K562 (cell line): ENCODE results near the gene LRMDA. TPM values are rescaled to one million over a fixed set of nuclear protein-coding genes. Genes with fewer than 3 reads are reported as not detected.

Experiments used
- ATAC-seq: fragments of 200-7000 bp; cut with Tn5 transposase; 3 replicates; pipeline ENCODE4 v1.9.1; 2020; ENCODE audit warnings: moderate library complexity
- BruUV-seq: library from RNA; stranded (reverse); fragments of 400-500 nt; replicated peaks from 2 replicates; lab custom pipeline; 2021; lab: Mats Ljungman, UMichigan
- CTCF ChIA-PET: fragments of 300-600 bp; formaldehyde crosslinking; extraction: SDS; loops from one replicate; lab custom pipeline; 2021; ENCODE audit warnings: low intra/inter-chr PET ratio; lab: Yijun Ruan, JAX
- POLR2A ChIA-PET: fragments of 300-600, 350-650 bp; sonication (Branson Sonifier 250); formaldehyde crosslinking; extraction: SDS; loops from one replicate; lab custom pipeline; 2021; ENCODE audit warnings: antibody characterized with exemption, inconsistent platforms; lab: Yijun Ruan, JAX
- DNase-seq, 4 experiments: peaks; one replicate each; pipeline versions ENCODE4 v3.0.0 to v3.0.0-alpha.2; 2011 to 2018; ENCODE audit warnings: low spot score in 3 of 4, mixed read lengths in 3 of 4; ENCODE audit errors: extremely low read depth in 1 of 4
- FAIRE-seq: peaks from 2 replicates; lab custom pipeline; 2011; peaks lifted over from hg19 to GRCh38; lab: Jason Lieb, UNC
- H2AFZ ChIP-seq: 2 replicates; pipeline ENCODE4 v1.6.0; 2011; ENCODE audit warnings: low read depth, low read length, control low read depth, inconsistent platforms
- H3K27ac ChIP-seq: fragments of 200-600 bp; 3 replicates; pipeline ENCODE4 v1.8.0; 2011; ENCODE audit warnings: low read depth, mild to moderate bottlenecking, control low read depth, inconsistent platforms, low read length, moderate library complexity, mixed read lengths; ENCODE audit errors: extremely low read depth
- H3K27me3 ChIP-seq, 2 experiments: fragments of 300-600 bp in 1 of 2; 2 replicates in 1 of 2; 3 replicates in 1 of 2; pipeline versions ENCODE4 v1.6.0 to v1.8.0; 2011; ENCODE audit warnings: inconsistent platforms in 2 of 2, low read length in 2 of 2, mild to moderate bottlenecking in 1 of 2, mixed read lengths in 1 of 2, moderate library complexity in 1 of 2; ENCODE audit not compliant: control insufficient read depth in 2 of 2, insufficient read depth in 2 of 2
- H3K36me3 ChIP-seq: fragments of 300-600 bp; 3 replicates; pipeline ENCODE4 v1.8.0; 2011; ENCODE audit warnings: mild to moderate bottlenecking, low read length, inconsistent platforms; ENCODE audit not compliant: control insufficient read depth, insufficient read depth
- H3K4me1 ChIP-seq, 2 experiments: fragments of 200-600 bp in 1 of 2; replicated peaks in 1 of 2; 2 replicates in 1 of 2; 3 replicates in 1 of 2; pipeline versions ENCODE4 v1.5.1 to v1.8.0; 2011; ENCODE audit warnings: inconsistent platforms in 2 of 2, low read length in 2 of 2, mild to moderate bottlenecking in 1 of 2, mixed read lengths in 1 of 2, moderate library complexity in 1 of 2; ENCODE audit not compliant: control insufficient read depth in 2 of 2, insufficient read depth in 2 of 2
- H3K4me2 ChIP-seq: 2 replicates; pipeline ENCODE4 v1.6.1; 2011; ENCODE audit warnings: low read length, control low read depth, inconsistent platforms, mixed read lengths; ENCODE audit not compliant: insufficient read depth
- H3K4me3 ChIP-seq: fragments of 200-600 bp; sonication (generic), shearing (Covaris generic); 2 replicates; pipeline ENCODE4 v1.5.1; 2016; ENCODE audit warnings: control low read depth, inconsistent platforms
- H3K79me2 ChIP-seq: fragments of 200-600 bp; 3 replicates; pipeline ENCODE4 v1.8.0; 2011; ENCODE audit warnings: low read length, inconsistent platforms; ENCODE audit not compliant: control insufficient read depth, insufficient read depth
- H3K9ac ChIP-seq, 2 experiments: 2 replicates each; pipeline versions ENCODE4 v1.6.0 to v1.6.1; 2011; ENCODE audit warnings: low read depth in 2 of 2, low read length in 2 of 2, control low read depth in 1 of 2, inconsistent platforms in 1 of 2, mild to moderate bottlenecking in 1 of 2, mixed read lengths in 1 of 2; ENCODE audit not compliant: insufficient read depth in 1 of 2
- H3K9me1 ChIP-seq: one replicate; pipeline ENCODE4 v1.6.0; 2011; ENCODE audit warnings: inconsistent platforms, mild to moderate bottlenecking, low read length, moderate library complexity; ENCODE audit not compliant: control insufficient read depth, insufficient read depth
- H3K9me3 ChIP-seq: replicated peaks from 2 replicates; pipeline ENCODE4 v1.5.1; 2011; ENCODE audit warnings: low read depth, low read length, inconsistent platforms; ENCODE audit not compliant: control insufficient read depth, insufficient read depth
- H4K20me1 ChIP-seq: replicated peaks from 2 replicates; pipeline ENCODE4 v1.6.1; 2011; ENCODE audit warnings: low read length, inconsistent platforms, mixed read lengths; ENCODE audit not compliant: control insufficient read depth, insufficient read depth
- PHTF2 ChIP-seq: fragments of 250-450 bp; sonication (Bioruptor Pico); IDR thresholded peaks from 2 replicates; pipeline ENCODE4 v1.5.0; 2021; ENCODE audit warnings: mild to moderate bottlenecking
- POLR3G ChIP-seq: IDR thresholded peaks from 2 replicates; pipeline ENCODE4 v1.6.1; 2011; ENCODE audit not compliant: insufficient read length, insufficient replicate concordance; ENCODE audit errors: extremely low read depth
- PTTG1 ChIP-seq: fragments of 450-650 bp; IDR thresholded peaks from 2 replicates; pipeline ENCODE4 v1.6.1; 2016; ENCODE audit warnings: low read depth, mild to moderate bottlenecking, missing genetic modification characterization, missing compliant biosample characterization
- SIN3A ChIP-seq, 2 experiments: fragments of 150-350 bp in 1 of 2; IDR thresholded peaks; 2 replicates each; pipeline ENCODE4 v1.6.1; 2011 to 2016; ENCODE audit warnings: borderline replicate concordance in 2 of 2, low read depth in 2 of 2, low read length in 2 of 2, mild to moderate bottlenecking in 2 of 2, moderate library complexity in 2 of 2; ENCODE audit not compliant: control insufficient read depth in 1 of 2
- SP1 ChIP-seq: sonication (generic); formaldehyde crosslinking; IDR thresholded peaks from 2 replicates; pipeline ENCODE4 v1.8.1; 2022; ENCODE audit warnings: mild to moderate bottlenecking, missing genetic modification reagents
- SRSF9 ChIP-seq: fragments of 200-400 bp; formaldehyde crosslinking; IDR thresholded peaks from 2 replicates; pipeline ENCODE4 v1.6.1; 2017; ENCODE audit warnings: low read depth, low read length, borderline replicate concordance
- TAF9B ChIP-seq: fragments of 450-650 bp; IDR thresholded peaks from 2 replicates; pipeline ENCODE4 v1.6.1; 2018; ENCODE audit warnings: mild to moderate bottlenecking; ENCODE audit not compliant: partially characterized antibody
- TRIM28 ChIP-seq: fragments of 450-650 bp; IDR thresholded peaks from 2 replicates; pipeline ENCODE4 v1.6.1; 2017
- ZBTB1 ChIP-seq: sonication (generic); formaldehyde crosslinking; IDR thresholded peaks from 2 replicates; pipeline ENCODE4 v1.8.1; 2023; ENCODE audit warnings: missing genetic modification reagents, low read depth, mild to moderate bottlenecking, borderline replicate concordance
- ZBTB17 ChIP-seq: fragments of 450-650 bp; formaldehyde crosslinking; IDR thresholded peaks from 2 replicates; pipeline ENCODE4 v1.4.0; 2020; ENCODE audit warnings: mild to moderate bottlenecking
- WGBS: fragments of 100-300 bp; shearing (Covaris generic); methylation state at CpG from one replicate; pipeline ENCODE4 v1.1.6; 2016; ENCODE audit warnings: low coverage, mixed read lengths; ENCODE audit not compliant: insufficient coverage; ENCODE audit errors: missing lambda C conversion rate; 5-methylcytosine and 5-hydroxymethylcytosine counted together
- in situ Hi-C: fragments of 300-500 bp; cut with MboI; formaldehyde crosslinking; loops from 4 replicates; pipeline ENCODE4 v1.15.0; 2018; ENCODE audit warnings: inconsistent platforms, mixed read lengths
- intact Hi-C: fragments of 100-400 bp; cut with micrococcal nuclease; formaldehyde crosslinking; loops from 2 replicates; pipeline ENCODE4 v1.14.2; 2022
- polyA plus RNA-seq, 8 experiments: library from polyadenylated mRNA; depleted of rRNA in 4 of 8; stranded (reverse) in 5 of 8; unstranded in 3 of 8; fragments of >200 nt; fragmentation: Nextera tagmentation in 2 of 8; fragmentation: Illumina TruSeq in 1 of 8; extraction: Ambion mirVana in 2 of 8; extraction: Trizol in 1 of 8; gene quantifications; 2 replicates each; pipeline versions ENCODE4 v1.2.1 to v1.2.3, GENCODE V29; 2011 to 2014; ENCODE audit warnings: inconsistent platforms in 1 of 8, missing spikeins in 1 of 8
- total RNA-seq, 7 experiments: library from RNA; depleted of rRNA in 6 of 7; stranded (reverse); fragments of >200 nt in 6 of 7; fragmentation: Illumina TruSeq in 2 of 7; extraction: Trizol in 2 of 7; gene quantifications; 2 replicates each; pipeline versions ENCODE4 v1.2.1 to v1.2.3, GENCODE V29; 2011 to 2021; ENCODE audit warnings: low replicate concordance in 1 of 7
- TF ChIP-seq, protein P1 (sequence below): sonication (generic); formaldehyde crosslinking; IDR thresholded peaks from 2 replicates; pipeline ENCODE4 v1.8.0; 2022; ENCODE audit warnings: mild to moderate bottlenecking, missing genetic modification reagents
- TF ChIP-seq, protein P2 (sequence below): sonication (generic); formaldehyde crosslinking; IDR thresholded peaks from 2 replicates; pipeline ENCODE4 v1.8.0; 2022; ENCODE audit warnings: mild to moderate bottlenecking, missing genetic modification reagents
- TF ChIP-seq, protein P3 (sequence below): sonication (generic); formaldehyde crosslinking; IDR thresholded peaks from 2 replicates; pipeline ENCODE4 v1.8.0; 2022; ENCODE audit warnings: mild to moderate bottlenecking, missing genetic modification reagents
- TF ChIP-seq, protein P4 (sequence below): sonication (generic); formaldehyde crosslinking; IDR thresholded peaks from 2 replicates; pipeline ENCODE4 v1.8.1; 2023; ENCODE audit warnings: mild to moderate bottlenecking, missing genetic modification reagents, moderate library complexity

Gene LRMDA
- total and polyA plus RNA-seq, 9 of the 15 experiments (the other 6 are each of a cell fraction or from before 2014, with no cell fraction given), result 0.25 TPM; not detected in 8

DNA sequence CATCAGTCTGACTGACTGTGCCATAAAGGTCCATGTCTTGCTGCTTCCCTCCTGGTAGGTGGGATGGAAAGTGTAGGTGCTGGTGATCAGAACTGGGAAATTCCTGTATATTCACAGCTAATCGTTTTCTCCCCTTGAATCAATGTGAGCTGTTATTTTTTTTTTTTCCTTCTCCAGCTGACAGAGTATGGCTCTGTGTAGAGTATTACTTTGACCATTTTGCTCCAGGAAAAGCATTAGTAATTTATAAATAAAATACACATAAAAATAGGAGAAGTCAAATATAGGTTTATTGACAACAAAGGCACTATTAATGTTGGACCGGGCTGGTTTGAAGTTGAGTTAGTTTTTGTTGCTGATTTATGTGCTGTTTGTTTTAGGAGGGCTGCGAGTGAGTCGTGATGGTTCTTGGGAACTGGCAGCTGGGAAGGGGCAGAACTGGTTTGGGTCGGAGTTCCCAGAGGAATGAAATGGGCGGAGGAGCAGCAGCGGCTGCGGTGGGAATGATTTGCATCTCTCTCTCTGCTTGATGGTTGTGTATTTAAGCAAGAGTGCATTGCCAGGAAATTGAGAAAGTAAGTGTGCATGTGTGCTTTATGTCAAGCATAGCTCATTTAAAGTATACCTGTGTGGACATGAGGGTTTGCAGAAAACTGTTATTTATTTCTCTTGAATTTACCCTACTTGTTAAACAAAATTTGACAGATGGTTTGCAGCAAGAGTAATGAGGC is 80.9 kb downstream of the LRMDA start:
- BruUV-seq, result no TSS peak
- Histone ChIP-seq H3K27me3 (no peaks in the 10 kb centered on the region; a peak in 1 of 5 replicates), H3K4me1 (no peaks in the 10 kb centered on the region), H3K9me3 (no peaks in the 10 kb centered on the region), H3K4me3 (no peak overlapping the region), H3K27ac (no peak overlapping the region), H2AFZ (no peak overlapping the region), H3K4me2 (no peak overlapping the region), H3K9me1 (no peaks in the 10 kb centered on the region), H4K20me1 (no peaks in the 10 kb centered on the region; the same call in 1 of the 2 replicates), H3K9ac (no peak overlapping the region), H3K36me3 (no peaks in the 10 kb centered on the region), H3K79me2 (no peaks in the 10 kb centered on the region)
- FAIRE-seq (no peak), ATAC-seq (no peak), DNase-seq (no peak)
- WGBS, result 0% methylated on average over 8 of the region's 8 CpGs
- ChIA-PET CTCF (no interaction called here), POLR2A (no interaction called here)
- intact Hi-C loops (no loop called here), in situ Hi-C loops (no loop called here)
- TF ChIP-seq TRIM28 (no peak), PHTF2 (no peak), TAF9B (no peak), ZBTB17 (CRISPR knock-in tag) (no peak), SIN3A (IDR thresholded peaks at IDR 0.05; ENCODE audit: borderline replicate concordance in 2 of 2, control insufficient read depth in 1 of 2, low read depth in 2 of 2, low read length in 2 of 2) (no peak), ZBTB1 (CRISPR knock-in tag) (no peak), PTTG1 (tag) (no peak), SP1 (CRISPR knock-in tag) (no peak), SRSF9 (no peak), POLR3G (no peak)
- TF ChIP-seq, protein P1, sequence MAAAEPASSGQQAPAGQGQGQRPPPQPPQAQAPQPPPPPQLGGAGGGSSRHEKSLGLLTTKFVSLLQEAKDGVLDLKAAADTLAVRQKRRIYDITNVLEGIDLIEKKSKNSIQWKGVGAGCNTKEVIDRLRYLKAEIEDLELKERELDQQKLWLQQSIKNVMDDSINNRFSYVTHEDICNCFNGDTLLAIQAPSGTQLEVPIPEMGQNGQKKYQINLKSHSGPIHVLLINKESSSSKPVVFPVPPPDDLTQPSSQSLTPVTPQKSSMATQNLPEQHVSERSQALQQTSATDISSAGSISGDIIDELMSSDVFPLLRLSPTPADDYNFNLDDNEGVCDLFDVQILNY, result no peak
- TF ChIP-seq, protein P2, sequence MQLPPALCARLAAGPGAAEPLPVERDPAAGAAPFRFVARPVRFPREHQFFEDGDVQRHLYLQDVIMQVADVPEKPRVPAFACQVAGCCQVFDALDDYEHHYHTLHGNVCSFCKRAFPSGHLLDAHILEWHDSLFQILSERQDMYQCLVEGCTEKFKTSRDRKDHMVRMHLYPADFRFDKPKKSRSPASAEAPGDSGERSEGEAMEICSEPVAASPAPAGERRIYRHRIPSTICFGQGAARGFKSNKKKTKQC, result no peak
- TF ChIP-seq, protein P3, sequence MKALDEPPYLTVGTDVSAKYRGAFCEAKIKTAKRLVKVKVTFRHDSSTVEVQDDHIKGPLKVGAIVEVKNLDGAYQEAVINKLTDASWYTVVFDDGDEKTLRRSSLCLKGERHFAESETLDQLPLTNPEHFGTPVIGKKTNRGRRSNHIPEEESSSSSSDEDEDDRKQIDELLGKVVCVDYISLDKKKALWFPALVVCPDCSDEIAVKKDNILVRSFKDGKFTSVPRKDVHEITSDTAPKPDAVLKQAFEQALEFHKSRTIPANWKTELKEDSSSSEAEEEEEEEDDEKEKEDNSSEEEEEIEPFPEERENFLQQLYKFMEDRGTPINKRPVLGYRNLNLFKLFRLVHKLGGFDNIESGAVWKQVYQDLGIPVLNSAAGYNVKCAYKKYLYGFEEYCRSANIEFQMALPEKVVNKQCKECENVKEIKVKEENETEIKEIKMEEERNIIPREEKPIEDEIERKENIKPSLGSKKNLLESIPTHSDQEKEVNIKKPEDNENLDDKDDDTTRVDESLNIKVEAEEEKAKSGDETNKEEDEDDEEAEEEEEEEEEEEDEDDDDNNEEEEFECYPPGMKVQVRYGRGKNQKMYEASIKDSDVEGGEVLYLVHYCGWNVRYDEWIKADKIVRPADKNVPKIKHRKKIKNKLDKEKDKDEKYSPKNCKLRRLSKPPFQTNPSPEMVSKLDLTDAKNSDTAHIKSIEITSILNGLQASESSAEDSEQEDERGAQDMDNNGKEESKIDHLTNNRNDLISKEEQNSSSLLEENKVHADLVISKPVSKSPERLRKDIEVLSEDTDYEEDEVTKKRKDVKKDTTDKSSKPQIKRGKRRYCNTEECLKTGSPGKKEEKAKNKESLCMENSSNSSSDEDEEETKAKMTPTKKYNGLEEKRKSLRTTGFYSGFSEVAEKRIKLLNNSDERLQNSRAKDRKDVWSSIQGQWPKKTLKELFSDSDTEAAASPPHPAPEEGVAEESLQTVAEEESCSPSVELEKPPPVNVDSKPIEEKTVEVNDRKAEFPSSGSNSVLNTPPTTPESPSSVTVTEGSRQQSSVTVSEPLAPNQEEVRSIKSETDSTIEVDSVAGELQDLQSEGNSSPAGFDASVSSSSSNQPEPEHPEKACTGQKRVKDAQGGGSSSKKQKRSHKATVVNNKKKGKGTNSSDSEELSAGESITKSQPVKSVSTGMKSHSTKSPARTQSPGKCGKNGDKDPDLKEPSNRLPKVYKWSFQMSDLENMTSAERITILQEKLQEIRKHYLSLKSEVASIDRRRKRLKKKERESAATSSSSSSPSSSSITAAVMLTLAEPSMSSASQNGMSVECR (CRISPR knock-in tag), result no peak
- TF ChIP-seq, protein P4, sequence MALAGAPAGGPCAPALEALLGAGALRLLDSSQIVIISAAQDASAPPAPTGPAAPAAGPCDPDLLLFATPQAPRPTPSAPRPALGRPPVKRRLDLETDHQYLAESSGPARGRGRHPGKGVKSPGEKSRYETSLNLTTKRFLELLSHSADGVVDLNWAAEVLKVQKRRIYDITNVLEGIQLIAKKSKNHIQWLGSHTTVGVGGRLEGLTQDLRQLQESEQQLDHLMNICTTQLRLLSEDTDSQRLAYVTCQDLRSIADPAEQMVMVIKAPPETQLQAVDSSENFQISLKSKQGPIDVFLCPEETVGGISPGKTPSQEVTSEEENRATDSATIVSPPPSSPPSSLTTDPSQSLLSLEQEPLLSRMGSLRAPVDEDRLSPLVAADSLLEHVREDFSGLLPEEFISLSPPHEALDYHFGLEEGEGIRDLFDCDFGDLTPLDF (CRISPR knock-in tag), result no peak
